ENCODE data around the gene KIF21A.

DNA sequence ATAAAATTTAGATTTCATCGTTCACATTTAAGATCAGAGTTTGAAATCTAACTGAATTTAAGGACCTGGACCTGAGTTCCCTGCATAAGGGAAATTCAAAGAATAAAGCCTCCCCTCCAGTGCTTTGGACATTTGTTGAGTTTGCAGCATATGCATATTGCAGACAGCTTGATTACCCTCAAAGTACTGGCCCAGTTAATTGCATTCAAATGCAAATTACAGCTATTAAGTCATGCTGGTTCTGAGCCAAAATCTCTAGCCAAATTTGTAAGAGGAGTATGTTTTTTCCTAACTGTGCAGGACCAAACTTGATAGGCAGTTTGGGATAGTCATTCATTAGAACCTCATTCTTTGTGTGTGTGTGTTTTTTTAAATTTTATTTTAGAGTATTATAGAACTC, 9.1 kb upstream of the KIF21A start:
- no peak for TF ChIP-seq EZH2 (IDR thresholded peaks at IDR 0.05; ENCODE audit: borderline replicate concordance, low read depth, low read length, poor library complexity, severe bottlenecking)
- TF ChIP-seq, protein P1, sequence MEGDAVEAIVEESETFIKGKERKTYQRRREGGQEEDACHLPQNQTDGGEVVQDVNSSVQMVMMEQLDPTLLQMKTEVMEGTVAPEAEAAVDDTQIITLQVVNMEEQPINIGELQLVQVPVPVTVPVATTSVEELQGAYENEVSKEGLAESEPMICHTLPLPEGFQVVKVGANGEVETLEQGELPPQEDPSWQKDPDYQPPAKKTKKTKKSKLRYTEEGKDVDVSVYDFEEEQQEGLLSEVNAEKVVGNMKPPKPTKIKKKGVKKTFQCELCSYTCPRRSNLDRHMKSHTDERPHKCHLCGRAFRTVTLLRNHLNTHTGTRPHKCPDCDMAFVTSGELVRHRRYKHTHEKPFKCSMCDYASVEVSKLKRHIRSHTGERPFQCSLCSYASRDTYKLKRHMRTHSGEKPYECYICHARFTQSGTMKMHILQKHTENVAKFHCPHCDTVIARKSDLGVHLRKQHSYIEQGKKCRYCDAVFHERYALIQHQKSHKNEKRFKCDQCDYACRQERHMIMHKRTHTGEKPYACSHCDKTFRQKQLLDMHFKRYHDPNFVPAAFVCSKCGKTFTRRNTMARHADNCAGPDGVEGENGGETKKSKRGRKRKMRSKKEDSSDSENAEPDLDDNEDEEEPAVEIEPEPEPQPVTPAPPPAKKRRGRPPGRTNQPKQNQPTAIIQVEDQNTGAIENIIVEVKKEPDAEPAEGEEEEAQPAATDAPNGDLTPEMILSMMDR (conservative IDR thresholded peaks at IDR 0.05; ENCODE audit: low read depth, low read length) = no peak
